Epithelial cell of proximal tubule (primary cell): ENCODE data around the gene C3orf52. TPM values are rescaled to one million over a fixed set of nuclear protein-coding genes. Genes with fewer than 3 reads are reported as not detected.

ENCODE experiments used
- DNase-seq: peaks from one replicate; pipeline ENCODE4 v3.0.0-alpha.2; 2011; ENCODE audit warnings: low read depth
- H3K4me3 ChIP-seq: 2 replicates; pipeline ENCODE4 v1.5.1; 2011; ENCODE audit warnings: low read depth, mild to moderate bottlenecking, low read length
- CTCF ChIP-seq: conservative IDR thresholded peaks from 2 replicates; pipeline ENCODE4 v1.5.1; 2012; ENCODE audit warnings: low read depth, mild to moderate bottlenecking, low read length
- total RNA-seq: library from RNA; depleted of rRNA; stranded (reverse); fragments of >200 nt; gene quantifications from 2 replicates; pipeline ENCODE4 v1.2.3, GENCODE V29; 2015

The C3orf52 gene
- total RNA-seq, 1 donor from 2014 or later: 55.1 TPM

DNA sequence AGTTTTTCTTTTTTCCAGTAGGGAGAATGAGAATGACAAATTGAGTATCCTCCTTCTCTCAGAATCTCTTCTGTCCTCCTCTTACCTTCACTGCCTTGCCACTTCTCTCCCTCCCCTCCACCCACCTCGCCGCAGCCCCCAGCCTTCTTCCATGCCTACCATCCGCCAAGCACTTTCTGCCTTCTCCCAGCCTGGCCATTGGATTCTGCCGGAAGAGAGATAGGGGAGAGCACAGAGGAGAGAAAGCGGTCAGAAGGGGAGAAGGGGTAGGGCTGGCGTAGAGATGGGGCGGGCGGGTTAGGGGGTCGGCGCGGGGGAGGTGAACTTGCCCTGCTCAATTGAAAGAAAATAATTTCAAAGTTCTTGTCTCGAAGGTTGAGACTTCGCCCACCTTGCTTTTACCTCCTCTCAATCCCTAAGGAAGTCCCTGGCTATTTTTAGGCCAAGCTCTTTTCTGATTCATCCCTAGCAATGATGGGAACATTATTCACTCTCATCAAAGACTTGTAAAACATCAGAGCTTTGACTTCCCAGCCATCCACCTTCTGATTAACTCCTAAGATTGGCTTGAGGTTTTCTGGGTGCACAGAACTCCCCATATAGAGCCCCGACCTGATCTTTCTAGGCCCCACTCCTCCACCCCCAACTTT lies 811 bp downstream of the C3orf52 start:
- no peak for DNase-seq
- H3K4me3 ChIP-seq: peak overlapping the region; percentile 73
- TF ChIP-seq CTCF: no peak

DNA sequence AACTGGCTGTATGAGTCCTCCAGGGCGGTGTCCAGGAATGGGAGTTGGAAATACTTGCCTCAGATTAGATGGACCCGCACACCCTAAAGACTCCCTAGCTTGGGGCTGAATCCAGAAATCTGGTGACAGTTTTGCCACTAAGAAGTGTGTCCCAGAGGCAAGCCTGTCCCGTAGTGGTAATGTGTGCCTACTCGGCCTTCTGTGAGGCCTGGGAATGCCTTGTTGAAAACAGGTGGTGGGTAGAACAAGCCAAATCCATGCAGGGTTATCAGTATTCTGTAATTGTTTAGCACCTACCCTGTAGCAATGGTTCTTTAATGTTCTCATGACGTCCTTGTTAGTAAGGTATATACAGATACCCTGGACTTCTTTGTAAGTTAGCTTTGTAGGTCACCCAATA lies 1.6 kb downstream of the C3orf52 start:
- peak overlapping the region; percentile 73 for H3K4me3 ChIP-seq
- no peak for DNase-seq
- TF ChIP-seq CTCF: no peak

- no peak overlapping the region for H3K4me3 ChIP-seq
- DNase-seq: no peak
- TF ChIP-seq CTCF: no peak
Observed at GRCh38 chr3:112088944-112089343, 2.8 kb downstream of the C3orf52 start.

DNA sequence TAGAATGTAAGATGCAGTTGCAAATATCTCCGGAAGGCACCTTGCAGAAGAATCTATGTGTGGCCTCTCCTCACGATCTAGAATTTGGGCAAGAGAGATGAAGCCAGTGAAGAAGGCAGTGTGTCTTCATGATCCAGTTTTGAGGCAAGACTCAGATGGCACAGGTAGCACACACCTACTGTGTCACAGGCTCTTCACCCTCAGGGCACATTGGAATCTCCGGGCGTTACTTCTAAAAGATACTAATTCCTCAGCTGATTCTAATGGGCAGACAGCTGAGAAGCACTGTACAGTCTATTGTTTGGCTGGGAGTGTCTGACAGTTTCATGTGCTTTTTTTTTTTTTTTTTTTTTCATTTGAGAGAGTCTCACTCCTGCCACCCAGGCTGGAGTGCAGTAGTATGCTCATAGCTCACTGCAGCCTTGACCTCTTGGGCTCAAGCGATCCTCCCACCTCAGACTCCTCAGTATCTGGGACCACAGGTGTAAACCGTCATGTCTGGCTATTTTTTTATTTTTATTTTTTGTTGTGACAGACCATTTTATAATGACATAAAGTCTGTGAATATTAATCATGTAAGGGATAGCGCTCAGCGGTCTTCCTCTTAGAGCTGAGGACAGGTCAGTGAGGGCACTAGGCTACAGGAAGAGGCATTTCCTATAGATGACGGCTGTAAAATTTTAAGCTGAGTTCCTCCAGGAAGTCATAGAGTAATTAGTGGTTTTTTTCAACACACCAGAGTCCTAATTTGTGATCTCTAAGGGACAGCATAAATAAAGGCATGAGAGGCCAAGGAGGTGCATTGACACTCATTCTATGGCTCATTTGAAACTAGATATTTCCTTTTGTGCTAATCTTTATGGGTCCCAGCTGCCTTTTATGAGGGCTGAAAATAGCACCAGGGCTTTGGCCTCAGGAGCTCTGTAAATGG lies 4.0 kb downstream of the C3orf52 start:
- no peak overlapping the region for H3K4me3 ChIP-seq
- DNase-seq: no peak
- no peak for TF ChIP-seq CTCF

DNA sequence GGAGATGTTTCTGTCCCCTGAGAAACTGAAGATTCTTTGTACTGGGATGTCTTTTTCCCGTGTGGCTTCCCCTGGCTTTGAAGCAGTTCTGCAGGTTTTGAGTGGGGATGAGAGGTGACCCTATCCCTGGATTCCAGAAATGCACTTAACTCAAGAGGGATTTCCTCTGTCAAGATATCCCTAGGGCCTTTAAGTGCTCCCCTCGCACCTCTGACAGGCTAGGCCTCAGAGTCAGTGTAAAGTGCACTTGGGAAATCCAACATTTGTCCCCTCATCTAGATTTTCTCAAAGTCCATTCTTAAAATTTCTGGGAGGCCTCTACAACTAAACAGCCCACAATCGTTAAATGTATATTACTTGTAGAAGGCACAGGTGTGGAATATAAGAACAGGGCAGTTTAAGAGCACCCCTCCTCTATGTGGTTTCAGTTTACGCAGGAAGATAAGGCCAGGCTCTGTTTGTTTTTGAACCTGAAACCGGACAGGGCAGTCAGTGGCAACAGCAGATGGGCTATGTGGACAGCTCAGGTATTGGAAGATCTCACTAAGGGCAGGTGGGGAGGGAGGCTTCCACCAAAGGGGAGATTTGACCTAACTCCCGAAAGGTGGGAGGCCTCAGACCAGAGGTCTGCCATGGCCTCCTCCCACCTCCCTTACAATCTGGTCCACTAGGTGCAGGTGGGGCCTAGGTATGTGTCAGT lies 4.8 kb downstream of the C3orf52 start:
- no peak overlapping the region for H3K4me3 ChIP-seq
- no peak for TF ChIP-seq CTCF
- DNase-seq: no peak

DNA sequence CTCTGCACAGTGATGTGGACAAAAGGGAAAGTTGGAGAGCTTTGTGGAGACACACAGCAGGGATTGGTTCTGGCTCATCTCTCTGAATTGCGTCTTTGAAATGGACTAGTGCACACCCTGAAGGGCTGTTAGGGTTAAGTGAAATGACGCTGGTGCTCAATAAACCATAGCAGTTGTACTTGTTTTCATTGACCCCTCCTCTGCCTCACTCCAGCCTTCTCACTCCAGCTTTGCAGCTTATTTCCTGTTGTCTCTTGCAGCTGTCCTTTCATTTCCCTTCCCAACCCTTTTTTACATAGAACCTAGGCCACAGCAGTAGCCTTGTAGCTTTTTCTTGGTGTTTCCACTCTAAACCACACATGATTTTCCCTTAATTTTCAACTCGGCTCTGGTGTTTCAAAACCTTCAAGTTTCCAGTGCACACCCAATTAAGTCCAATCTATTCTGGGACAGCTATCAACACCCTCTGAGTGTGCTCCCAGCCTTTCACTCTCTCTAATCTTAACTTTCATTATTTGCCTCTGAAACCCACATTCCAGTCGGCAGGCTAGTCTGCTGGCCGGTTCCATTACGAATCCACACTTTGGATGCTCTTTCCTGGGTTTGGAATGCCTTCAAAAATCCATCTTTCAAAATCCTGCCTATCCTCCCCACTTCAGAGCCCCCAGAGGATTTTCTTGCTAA lies 6.4 kb downstream of the C3orf52 start:
- DNase-seq: peak; percentile 79
- H3K4me3 ChIP-seq: peak overlapping the region; percentile 33
- TF ChIP-seq CTCF: no peak
